Neural cell (in vitro differentiated cells): ENCODE results near the gene FAM193A.

Experiments used
- CTCF ChIP-seq: fragments of 450-650 bp; IDR thresholded peaks from 2 replicates; pipeline ENCODE4 v1.5.1; 2014; ENCODE audit warnings: antibody characterized with exemption, mild to moderate bottlenecking, moderate library complexity; ENCODE audit not compliant: poor library complexity, severe bottlenecking
- EZH2 ChIP-seq: fragments of 200-600, 300-800 bp; shearing (Covaris generic), sonication (generic); IDR thresholded peaks from 2 replicates; pipeline ENCODE4 v1.6.1; 2014; ENCODE audit warnings: antibody characterized with exemption, low read length, borderline replicate concordance, mild to moderate bottlenecking; ENCODE audit not compliant: insufficient read depth, poor library complexity, severe bottlenecking
- POLR2AphosphoS5 ChIP-seq: IDR thresholded peaks from 2 replicates; pipeline ENCODE4 v1.6.1; 2012

GRCh38 chr4:2689114-2689513 is 152.7 kb downstream of the FAM193A start:
- TF ChIP-seq POLR2AphosphoS5 = no peak
- TF ChIP-seq CTCF = no peak
- no peak for TF ChIP-seq EZH2
